ENCODE measurements around the gene RPL36A.
A peak's percentile ranks its signal among the peaks of the same experiment; 100 is the strongest.

RPL36A gene

DNA sequence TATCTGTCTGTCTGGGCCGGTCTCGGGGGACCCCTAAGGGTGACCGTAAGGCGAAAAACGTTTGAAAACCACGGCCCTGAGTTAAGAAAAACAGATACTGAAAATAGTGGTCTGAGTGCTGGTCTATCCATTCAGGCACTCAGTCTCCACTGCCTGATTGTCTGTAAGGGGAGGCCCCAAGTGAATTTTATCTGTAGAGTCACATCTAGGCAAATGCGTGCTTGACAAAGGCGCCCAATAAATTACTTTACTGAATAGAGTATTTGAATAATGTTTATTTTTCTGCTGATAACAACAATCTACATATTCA, 17.7 kb downstream of the RPL36A start:
- no peaks in the 10 kb centered on the region for H3F3A ChIP-seq (ENCODE audit: insufficient read depth)
- H3K79me2 ChIP-seq (ENCODE audit: insufficient read depth, low read length) = peaks cover 62% of the 10 kb centered on the region
- no peaks in the 10 kb centered on the region for H3K9me3 ChIP-seq (ENCODE audit: insufficient read depth, low read length)
- H3K4me3 ChIP-seq (ENCODE audit: insufficient read depth, low read length, poor library complexity, severe bottlenecking) = peak overlapping the region; percentile 82
- no peaks in the 10 kb centered on the region for H3K36me3 ChIP-seq (ENCODE audit: low read length)
- H4K20me1 ChIP-seq (ENCODE audit: low read depth, low read length) = no peaks in the 10 kb centered on the region
- H3K9ac ChIP-seq (ENCODE audit: low read length) = peak overlapping the region; percentile 74
- no peak for TF ChIP-seq EZH2phosphoT487 (conservative IDR thresholded peaks at IDR 0.05; ENCODE audit: low read length)
- TF ChIP-seq, protein P1, sequence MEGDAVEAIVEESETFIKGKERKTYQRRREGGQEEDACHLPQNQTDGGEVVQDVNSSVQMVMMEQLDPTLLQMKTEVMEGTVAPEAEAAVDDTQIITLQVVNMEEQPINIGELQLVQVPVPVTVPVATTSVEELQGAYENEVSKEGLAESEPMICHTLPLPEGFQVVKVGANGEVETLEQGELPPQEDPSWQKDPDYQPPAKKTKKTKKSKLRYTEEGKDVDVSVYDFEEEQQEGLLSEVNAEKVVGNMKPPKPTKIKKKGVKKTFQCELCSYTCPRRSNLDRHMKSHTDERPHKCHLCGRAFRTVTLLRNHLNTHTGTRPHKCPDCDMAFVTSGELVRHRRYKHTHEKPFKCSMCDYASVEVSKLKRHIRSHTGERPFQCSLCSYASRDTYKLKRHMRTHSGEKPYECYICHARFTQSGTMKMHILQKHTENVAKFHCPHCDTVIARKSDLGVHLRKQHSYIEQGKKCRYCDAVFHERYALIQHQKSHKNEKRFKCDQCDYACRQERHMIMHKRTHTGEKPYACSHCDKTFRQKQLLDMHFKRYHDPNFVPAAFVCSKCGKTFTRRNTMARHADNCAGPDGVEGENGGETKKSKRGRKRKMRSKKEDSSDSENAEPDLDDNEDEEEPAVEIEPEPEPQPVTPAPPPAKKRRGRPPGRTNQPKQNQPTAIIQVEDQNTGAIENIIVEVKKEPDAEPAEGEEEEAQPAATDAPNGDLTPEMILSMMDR (IDR thresholded peaks at IDR 0.05; ENCODE audit: insufficient read depth, low read length, poor library complexity, severe bottlenecking) = no peak
- H3K27me3 ChIP-seq (ENCODE audit: low read length) = no peaks in the 10 kb centered on the region
- H3K27ac ChIP-seq (ENCODE audit: low read depth, low read length) = peak overlapping the region; percentile 83
- H3K9me2 ChIP-seq (replicated peaks; ENCODE audit: insufficient read depth, low read length) = no peaks in the 10 kb centered on the region
- H3K4me2 ChIP-seq (ENCODE audit: low read depth, low read length, poor library complexity, severe bottlenecking) = peak overlapping the region; percentile 91
- peak overlapping the region; percentile 19 for H2AFZ ChIP-seq (ENCODE audit: low read depth, low read length, severe bottlenecking)

DNA sequence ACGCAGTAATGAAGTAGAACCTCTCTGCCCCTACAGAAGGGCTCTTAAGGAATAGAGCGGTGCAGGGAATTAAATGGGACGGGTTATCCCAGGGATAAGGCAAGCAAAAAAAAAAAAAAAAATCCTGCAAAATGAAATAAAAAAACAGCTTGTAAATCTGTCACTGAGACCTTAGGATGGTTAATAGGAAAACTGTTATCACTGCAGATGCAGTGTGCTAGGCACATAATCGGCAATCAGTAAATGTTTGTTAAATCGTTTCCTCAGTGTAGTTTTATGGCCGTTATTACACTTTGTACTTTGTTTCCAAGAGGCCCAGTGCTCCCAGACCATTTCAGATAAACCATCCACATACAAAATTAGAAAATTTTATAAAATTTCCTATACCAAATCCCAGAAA, 18.2 kb downstream of the RPL36A start:
- H3K79me2 ChIP-seq (ENCODE audit: insufficient read depth, low read length) = peaks cover 62% of the 10 kb centered on the region
- peak overlapping the region; percentile 74 for H3K9ac ChIP-seq (ENCODE audit: low read length)
- TF ChIP-seq EZH2phosphoT487 (conservative IDR thresholded peaks at IDR 0.05; ENCODE audit: low read length) = no peak
- H3K9me3 ChIP-seq (ENCODE audit: insufficient read depth, low read length) = no peaks in the 10 kb centered on the region
- no peaks in the 10 kb centered on the region for H3K9me2 ChIP-seq (replicated peaks; ENCODE audit: insufficient read depth, low read length)
- no peaks in the 10 kb centered on the region for H3K27me3 ChIP-seq (ENCODE audit: low read length)
- no peaks in the 10 kb centered on the region for H3K36me3 ChIP-seq (ENCODE audit: low read length)
- peak overlapping the region; percentile 82 for H3K4me3 ChIP-seq (ENCODE audit: insufficient read depth, low read length, poor library complexity, severe bottlenecking)
- H3K4me2 ChIP-seq (ENCODE audit: low read depth, low read length, poor library complexity, severe bottlenecking) = peak overlapping the region; percentile 91
- no peaks in the 10 kb centered on the region; the same call in 1 of the 2 replicates for H3F3A ChIP-seq (ENCODE audit: insufficient read depth)
- H3K27ac ChIP-seq (ENCODE audit: low read depth, low read length) = no peak overlapping the region
- H4K20me1 ChIP-seq (ENCODE audit: low read depth, low read length) = no peaks in the 10 kb centered on the region
- no peak overlapping the region for H2AFZ ChIP-seq (ENCODE audit: low read depth, low read length, severe bottlenecking)

DNA sequence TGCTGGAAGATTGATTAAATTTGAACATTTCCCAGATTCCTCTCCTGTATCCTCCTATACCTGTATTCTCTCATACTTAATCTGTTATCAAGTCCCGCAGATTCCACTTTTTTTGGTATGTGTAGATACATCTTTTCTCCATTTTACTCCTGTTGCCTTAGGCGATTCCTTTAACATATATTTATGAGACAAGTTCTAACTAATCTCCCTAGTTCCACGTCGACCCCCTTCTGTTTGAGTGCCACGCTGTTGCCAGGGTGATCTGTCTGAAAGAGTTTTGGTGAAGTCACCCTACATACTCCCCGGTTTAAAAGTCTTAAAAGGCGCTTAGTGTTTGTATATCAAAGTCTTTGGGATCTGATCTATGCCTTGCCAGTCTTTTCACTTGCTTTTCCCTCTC, 19.6 kb downstream of the RPL36A start:
- Histone ChIP-seq H3K36me3 (ENCODE audit: low read length) (no peaks in the 10 kb centered on the region), H3K27me3 (ENCODE audit: low read length) (no peaks in the 10 kb centered on the region), H3K4me3 (ENCODE audit: insufficient read depth, low read length, poor library complexity, severe bottlenecking) (no peak overlapping the region), H3F3A (ENCODE audit: insufficient read depth) (no peaks in the 10 kb centered on the region; the same call in 1 of the 2 replicates), H3K9me3 (ENCODE audit: insufficient read depth, low read length) (no peaks in the 10 kb centered on the region), H3K79me2 (ENCODE audit: insufficient read depth, low read length) (peaks cover 58% of the 10 kb centered on the region), H3K9me2 (replicated peaks; ENCODE audit: insufficient read depth, low read length) (no peaks in the 10 kb centered on the region), H3K9ac (ENCODE audit: low read length) (no peak overlapping the region), H2AFZ (ENCODE audit: low read depth, low read length, severe bottlenecking) (no peak overlapping the region), H4K20me1 (ENCODE audit: low read depth, low read length) (no peaks in the 10 kb centered on the region), H3K4me2 (ENCODE audit: low read depth, low read length, poor library complexity, severe bottlenecking) (peak overlapping the region; percentile 91), H3K27ac (ENCODE audit: low read depth, low read length) (no peak overlapping the region)
- no peak for TF ChIP-seq EZH2phosphoT487 (conservative IDR thresholded peaks at IDR 0.05; ENCODE audit: low read length)
- TF ChIP-seq, protein P1 (IDR thresholded peaks at IDR 0.05; ENCODE audit: insufficient read depth, low read length, poor library complexity, severe bottlenecking) = no peak

DNA sequence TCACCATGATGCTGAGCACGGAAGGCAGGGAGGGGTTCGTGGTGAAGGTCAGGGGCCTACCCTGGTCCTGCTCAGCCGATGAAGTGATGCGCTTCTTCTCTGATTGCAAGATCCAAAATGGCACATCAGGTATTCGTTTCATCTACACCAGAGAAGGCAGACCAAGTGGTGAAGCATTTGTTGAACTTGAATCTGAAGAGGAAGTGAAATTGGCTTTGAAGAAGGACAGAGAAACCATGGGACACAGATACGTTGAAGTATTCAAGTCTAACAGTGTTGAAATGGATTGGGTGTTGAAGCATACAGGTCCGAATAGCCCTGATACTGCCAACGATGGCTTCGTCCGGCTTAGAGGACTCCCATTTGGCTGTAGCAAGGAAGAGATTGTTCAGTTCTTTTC, 21.2 kb downstream of the RPL36A start:
- H3K36me3 ChIP-seq (ENCODE audit: low read length) = no peaks in the 10 kb centered on the region
- no peaks in the 10 kb centered on the region for H3K9me3 ChIP-seq (ENCODE audit: insufficient read depth, low read length)
- no peak overlapping the region for H3K4me2 ChIP-seq (ENCODE audit: low read depth, low read length, poor library complexity, severe bottlenecking)
- H3K27ac ChIP-seq (ENCODE audit: low read depth, low read length) = no peak overlapping the region
- H4K20me1 ChIP-seq (ENCODE audit: low read depth, low read length) = no peaks in the 10 kb centered on the region
- H3K4me3 ChIP-seq (ENCODE audit: insufficient read depth, low read length, poor library complexity, severe bottlenecking) = no peak overlapping the region
- H3K9ac ChIP-seq (ENCODE audit: low read length) = no peak overlapping the region
- H3K79me2 ChIP-seq (ENCODE audit: insufficient read depth, low read length) = peaks cover 46% of the 10 kb centered on the region
- TF ChIP-seq EZH2phosphoT487 (conservative IDR thresholded peaks at IDR 0.05; ENCODE audit: low read length) = no peak
- TF ChIP-seq, protein P1 (IDR thresholded peaks at IDR 0.05; ENCODE audit: insufficient read depth, low read length, poor library complexity, severe bottlenecking) = no peak
- no peaks in the 10 kb centered on the region for H3K27me3 ChIP-seq (ENCODE audit: low read length)
- H3K9me2 ChIP-seq (replicated peaks; ENCODE audit: insufficient read depth, low read length) = no peaks in the 10 kb centered on the region
- no peaks in the 10 kb centered on the region; the same call in 1 of the 2 replicates for H3F3A ChIP-seq (ENCODE audit: insufficient read depth)
- no peak overlapping the region for H2AFZ ChIP-seq (ENCODE audit: low read depth, low read length, severe bottlenecking)
